Measurements from ENCODE around the gene WNT11.

DNA sequence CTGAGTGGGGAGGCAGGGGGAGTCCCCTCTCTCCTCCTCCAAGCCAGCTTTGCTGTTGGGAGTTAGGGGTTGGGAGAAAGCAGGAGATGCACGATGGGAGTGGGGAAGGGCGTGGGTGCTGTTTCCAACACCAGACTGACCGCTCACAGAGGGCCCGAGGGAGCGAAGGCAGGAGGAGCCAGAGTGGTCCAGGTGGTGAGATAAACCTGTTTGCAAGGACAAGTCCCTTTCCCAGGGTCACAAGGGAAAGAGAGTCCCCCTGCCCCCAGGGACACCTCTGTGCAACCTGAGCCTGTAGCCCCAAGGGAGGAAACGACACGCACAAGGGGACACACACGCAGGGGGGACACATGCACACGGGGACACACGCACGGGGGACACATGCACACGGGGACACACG, 42.2 kb downstream of the WNT11 start:
- TF ChIP-seq CTCF (IDR thresholded peaks at IDR 0.05) (no peak), EZH2 (IDR thresholded peaks at IDR 0.05) (no peak)
